ENCODE results near the gene TMEM161A. TPM values are rescaled to one million over a fixed set of nuclear protein-coding genes. Genes with fewer than 3 reads are reported as not detected.
"Not testable (repeated sequence)": the region's sequence is repeated elsewhere in the genome, so short reads cannot be mapped to it uniquely, and the experiment has no call there.

TMEM161A gene
- total and polyA plus RNA-seq, 8 donors = 6.4 to 59.5 (median 14.5) TPM

DNA sequence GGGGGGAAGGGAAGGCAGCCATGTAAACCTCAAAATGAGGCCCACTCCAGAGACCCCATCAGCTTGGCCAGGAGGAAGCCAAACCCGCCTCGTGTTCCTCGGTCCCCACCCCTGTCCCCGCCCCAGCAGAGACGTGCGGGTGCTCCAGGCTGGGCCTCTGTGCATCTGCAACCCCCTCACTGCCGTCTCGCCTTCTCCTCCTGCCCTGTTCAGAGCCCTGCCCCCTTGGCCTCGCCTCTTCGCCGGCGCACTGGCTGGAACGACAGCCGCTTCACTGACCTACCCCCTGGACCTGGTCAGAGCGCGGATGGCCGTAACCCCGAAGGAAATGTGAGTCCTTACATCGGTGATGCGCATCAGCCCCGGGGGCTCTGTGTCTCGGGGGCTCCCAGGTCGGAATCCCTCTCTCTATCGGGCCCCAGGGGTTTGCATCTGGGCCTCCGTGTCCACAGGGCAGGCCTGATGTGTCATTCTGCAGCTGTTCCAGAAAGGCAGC is 32.2 kb downstream of the TMEM161A start:
- 35 to 52% (median 42%) methylated on average over 22 to 25 of the region's 25 CpGs for WGBS, 5 donors
- intact Hi-C loops (cut with DNase I; ENCODE audit: low total_unique reads) = no loop called here
- TF ChIP-seq POLR2AphosphoS5 (IDR thresholded peaks at IDR 0.05) (no peak), POLR2A (IDR thresholded peaks at IDR 0.05) (no peak), EP300 (IDR thresholded peaks at IDR 0.05) (no peak)
- TF ChIP-seq, protein P1, sequence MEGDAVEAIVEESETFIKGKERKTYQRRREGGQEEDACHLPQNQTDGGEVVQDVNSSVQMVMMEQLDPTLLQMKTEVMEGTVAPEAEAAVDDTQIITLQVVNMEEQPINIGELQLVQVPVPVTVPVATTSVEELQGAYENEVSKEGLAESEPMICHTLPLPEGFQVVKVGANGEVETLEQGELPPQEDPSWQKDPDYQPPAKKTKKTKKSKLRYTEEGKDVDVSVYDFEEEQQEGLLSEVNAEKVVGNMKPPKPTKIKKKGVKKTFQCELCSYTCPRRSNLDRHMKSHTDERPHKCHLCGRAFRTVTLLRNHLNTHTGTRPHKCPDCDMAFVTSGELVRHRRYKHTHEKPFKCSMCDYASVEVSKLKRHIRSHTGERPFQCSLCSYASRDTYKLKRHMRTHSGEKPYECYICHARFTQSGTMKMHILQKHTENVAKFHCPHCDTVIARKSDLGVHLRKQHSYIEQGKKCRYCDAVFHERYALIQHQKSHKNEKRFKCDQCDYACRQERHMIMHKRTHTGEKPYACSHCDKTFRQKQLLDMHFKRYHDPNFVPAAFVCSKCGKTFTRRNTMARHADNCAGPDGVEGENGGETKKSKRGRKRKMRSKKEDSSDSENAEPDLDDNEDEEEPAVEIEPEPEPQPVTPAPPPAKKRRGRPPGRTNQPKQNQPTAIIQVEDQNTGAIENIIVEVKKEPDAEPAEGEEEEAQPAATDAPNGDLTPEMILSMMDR (IDR thresholded peaks at IDR 0.05) = no peak

DNA sequence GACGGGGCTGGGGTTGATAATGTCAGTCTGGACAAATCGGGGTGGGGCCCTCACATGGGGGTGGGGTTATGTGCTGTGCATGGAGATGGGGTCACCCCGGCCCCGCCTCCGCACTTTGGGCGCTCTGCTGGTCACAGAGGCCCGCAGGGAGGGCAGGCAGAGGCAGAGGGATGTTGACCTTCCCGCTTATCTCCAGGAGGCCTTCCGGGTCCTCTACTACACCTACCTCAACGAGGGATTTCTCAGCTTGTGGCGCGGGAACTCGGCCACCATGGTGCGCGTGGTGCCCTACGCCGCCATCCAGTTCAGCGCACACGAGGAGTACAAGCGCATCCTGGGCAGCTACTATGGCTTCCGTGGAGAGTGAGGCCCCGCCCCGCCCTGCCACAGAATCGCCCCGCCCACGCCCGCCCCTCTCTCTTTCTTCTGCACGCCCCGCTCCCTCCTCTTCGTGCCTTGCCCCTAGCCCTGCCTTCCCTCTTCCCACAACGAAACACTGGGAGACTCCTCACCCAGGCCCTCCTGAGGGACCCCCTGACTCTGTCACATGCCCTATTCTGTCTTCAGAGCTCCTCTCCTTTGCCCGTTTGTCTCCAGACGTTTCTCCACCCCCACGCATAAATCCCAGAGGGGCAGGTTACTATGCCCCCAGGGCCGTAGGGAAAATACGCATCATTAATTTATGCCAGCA is 32.8 kb downstream of the TMEM161A start:
- Histone ChIP-seq H3K4me1 (peaks cover 9 to 31% (median 19%) of the 10 kb centered on the region in 4 donors), H3K9me3 (no peaks in the 10 kb centered on the region), H3K4me3 (peak overlapping the region; percentile 35 to 45 (median 38)), H3K27ac (peak overlapping the region in 2 of 5 donors; percentile 46 to 51), H3K27me3 (peaks cover 0 to 5% (median 0%) of the 10 kb centered on the region in 3 donors), H3K36me3 (peaks cover 0 to 34% (median 26%) of the 10 kb centered on the region in 4 donors)
- TF ChIP-seq POLR2AphosphoS5 (IDR thresholded peaks at IDR 0.05) (no peak), POLR2A (IDR thresholded peaks at IDR 0.05) (no peak), EP300 (IDR thresholded peaks at IDR 0.05) (no peak)
- TF ChIP-seq, protein P1 (IDR thresholded peaks at IDR 0.05) = no peak
- peak; percentile 51 to 91 for DNase-seq
- 15 to 30% (median 21%) methylated on average over 34 to 36 of the region's 36 CpGs for WGBS, 5 donors
- intact Hi-C loops (cut with DNase I; ENCODE audit: low total_unique reads) = no loop called here

More for the DNA sequence above, 32.2 kb downstream of the TMEM161A start:
- Histone ChIP-seq H3K9me3 (no peaks in the 10 kb centered on the region), H3K36me3 (peaks cover 0 to 28% (median 20%) of the 10 kb centered on the region in 4 donors), H3K4me3 (peak overlapping the region; percentile 35 to 45 (median 38)), H3K27ac (peak overlapping the region in 3 of 5 donors; percentile 11 to 51 (median 46)), H3K27me3 (peaks cover 0 to 11% (median 0%) of the 10 kb centered on the region in 3 donors), H3K4me1 (peaks cover 15 to 37% (median 25%) of the 10 kb centered on the region in 4 donors)
- DNase-seq = peak in 1 of 2 donors; percentile 64

DNA sequence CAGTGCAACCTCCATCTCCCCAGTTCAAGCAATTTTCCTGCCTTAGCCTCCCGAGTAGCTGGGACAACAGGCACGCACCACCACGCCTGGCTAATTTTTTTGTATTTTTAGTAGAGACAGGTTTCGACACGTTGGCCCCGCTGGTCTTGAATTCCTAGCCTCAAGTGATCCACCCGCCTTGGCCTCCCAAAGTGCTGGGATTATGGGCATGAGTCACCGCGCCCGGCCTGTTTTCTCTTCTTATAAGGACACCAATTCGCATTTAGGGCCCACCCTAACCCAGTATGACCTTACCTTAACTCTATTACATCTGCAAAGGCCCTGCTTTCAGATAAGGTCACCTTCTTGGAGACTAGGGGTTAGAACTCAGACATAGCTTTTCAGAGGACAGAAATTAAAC is 35.1 kb downstream of the TMEM161A start:
- peaks cover 0 to 55% (median 35%) of the 10 kb centered on the region in 4 donors for H3K36me3 ChIP-seq
- WGBS, 5 donors = 94 to 98% (median 95%) methylated on average over 11 of the region's 11 CpGs
- no peaks in the 10 kb centered on the region for H3K27me3 ChIP-seq
- TF ChIP-seq, protein P1 (IDR thresholded peaks at IDR 0.05) = no peak
- TF ChIP-seq POLR2AphosphoS5 (IDR thresholded peaks at IDR 0.05) (no peak), POLR2A (IDR thresholded peaks at IDR 0.05) (no peak), EP300 (IDR thresholded peaks at IDR 0.05) (no peak)
- intact Hi-C loops (cut with DNase I; ENCODE audit: low total_unique reads) = no loop called here
- H3K4me3 ChIP-seq = no peak overlapping the region
- no peak overlapping the region for H3K27ac ChIP-seq
- H3K9me3 ChIP-seq = no peaks in the 10 kb centered on the region
- peaks cover 4 to 17% (median 12%) of the 10 kb centered on the region in 4 donors for H3K4me1 ChIP-seq
- no peak for DNase-seq

DNA sequence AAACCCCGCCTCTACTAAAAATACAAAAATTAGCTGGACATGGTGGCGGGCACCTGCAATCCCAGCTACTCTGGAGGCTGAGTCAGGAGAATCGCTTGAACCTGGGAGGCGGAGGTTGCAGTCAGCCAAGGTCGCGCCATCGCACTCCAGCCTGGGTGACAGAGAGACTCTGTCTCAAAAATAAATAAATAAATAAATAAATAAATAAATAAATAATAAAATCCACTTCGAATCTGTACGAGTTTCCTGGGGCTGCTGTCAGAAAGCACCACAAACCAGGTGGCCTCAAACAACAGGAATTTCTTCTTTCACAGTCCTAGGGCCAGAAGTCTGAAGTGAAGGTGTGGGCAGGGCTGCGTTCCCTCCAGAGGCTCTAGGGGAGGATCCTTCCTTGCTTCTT is 35.7 kb downstream of the TMEM161A start:
- H3K27me3 ChIP-seq; H3K9me3 ChIP-seq; H3K27ac ChIP-seq; intact Hi-C loops (cut with DNase I; ENCODE audit: low total_unique reads); H3K4me3 ChIP-seq; DNase-seq: not testable (repeated sequence)
- 97 to 99% (median 97%) methylated on average over 10 of the region's 10 CpGs for WGBS, 5 donors
- Histone ChIP-seq H3K36me3 (peaks cover 0 to 55% (median 35%) of the 10 kb centered on the region in 4 donors), H3K4me1 (peaks cover 4 to 17% (median 12%) of the 10 kb centered on the region in 4 donors)
